Prostate gland (tissue), 2 donors: ENCODE results near the gene GRID1.

Source experiments
- CTCF ChIP-seq, 4 experiments: fragments of 200-600 bp in 2 of 4; fragments of 450-650 bp in 2 of 4; sonication (generic) in 2 of 4; IDR thresholded peaks; 1 replicate in 3 of 4; 2 replicates in 1 of 4; pipeline ENCODE4 v1.5.1; 2016 to 2019; ENCODE audit warnings: antibody characterized with exemption in 4 of 4, mild to moderate bottlenecking in 2 of 4, moderate library complexity in 2 of 4
- POLR2AphosphoS5 ChIP-seq: sonication (generic); formaldehyde crosslinking; IDR thresholded peaks from one replicate; pipeline ENCODE4 v1.6.1; 2017; ENCODE audit warnings: antibody characterized with exemption

GRCh38 chr10:86165666-86166065, 200.9 kb downstream of the GRID1 start:
- TF ChIP-seq CTCF (IDR thresholded peaks at IDR 0.05) (no peak), POLR2AphosphoS5 (no peak)
